Measurements from ENCODE around the gene CYP2C19. TPM values are rescaled to one million over a fixed set of nuclear protein-coding genes. Genes with fewer than 3 reads are reported as not detected.

Gene CYP2C19
- total RNA-seq: not detected in 2 replicates

GRCh38 chr10:94762393-94762792, at the start of gene CYP2C19:
CYP2C19 (plus strand) TSS chr10:94762681; CDS start chr10:94762706, 25 bp downstream.

Other genes with a start within 250 kb of the CYP2C19 start
- 37.7 and 82.4 TPM in 2 replicates for gene HELLS, start 216.9 kb upstream of the CYP2C19 start, total RNA-seq
- not detected in 2 replicates for gene CYP2C18, start 79.0 kb upstream of the CYP2C19 start, total RNA-seq
- not detected in 2 replicates for gene CYP2C9, start 176.0 kb downstream of the CYP2C19 start, total RNA-seq